Type B pancreatic cell (in vitro differentiated cells): Measurements from ENCODE around the gene SYT4. TPM values are rescaled to one million over a fixed set of nuclear protein-coding genes. Genes with fewer than 3 reads are reported as not detected.
A peak's percentile ranks its signal among the peaks of the same experiment; 100 is the strongest.
"Not testable (repeated sequence)": the region's sequence is repeated elsewhere in the genome, so short reads cannot be mapped to it uniquely, and the experiment has no call there.

Source experiments
- DNase-seq: peaks from one replicate; pipeline ENCODE4 v3.0.0; 2021; ENCODE audit warnings: mixed read lengths; ENCODE audit not compliant: unreplicated experiment; ENCODE audit errors: extremely low spot score
- H3K27ac Mint-ChIP-seq: 2 replicates; pipeline ENCODE4 v1.8.0; 2021; ENCODE audit warnings: mild to moderate bottlenecking, mixed read lengths
- H3K27me3 Mint-ChIP-seq: 2 replicates; pipeline ENCODE4 v1.8.0; 2021; ENCODE audit warnings: mixed read lengths
- H3K36me3 Mint-ChIP-seq: 2 replicates; pipeline ENCODE4 v1.8.0; 2021; ENCODE audit warnings: mixed read lengths
- H3K4me1 Mint-ChIP-seq: one replicate; pipeline ENCODE4 v1.8.0; 2021; ENCODE audit warnings: mixed read lengths; ENCODE audit not compliant: unreplicated experiment
- H3K4me3 Mint-ChIP-seq: 2 replicates; pipeline ENCODE4 v1.8.0; 2021; ENCODE audit warnings: mild to moderate bottlenecking, mixed read lengths
- H3K9me3 Mint-ChIP-seq: 2 replicates; pipeline ENCODE4 v1.8.0; 2021; ENCODE audit warnings: mixed read lengths
- CTCF ChIP-seq: fragments of 200-600 bp; sonication (generic); conservative IDR thresholded peaks from 2 replicates; pipeline ENCODE4 v1.5.0; 2021; ENCODE audit warnings: antibody characterized with exemption, mild to moderate bottlenecking
- long read RNA-seq: library from polyadenylated mRNA; unstranded; transcript quantifications from one replicate; pipeline ENCODE4 v2.0.0, GENCODE V29; 2020
- total RNA-seq: library from RNA; stranded (reverse); gene quantifications from 2 replicates; pipeline ENCODE4 v1.2.1, GENCODE V29; 2021; ENCODE audit warnings: low replicate concordance

The SYT4 gene
- 10.0 and 20.5 TPM in 2 replicates for total RNA-seq
- long read RNA-seq, full-length matches to known transcripts = 16 of 22 reads
- long read RNA-seq, partial matches to known transcripts = 2 of 22 reads
- long read RNA-seq, other reads (novel, unspliced or antisense) = 4 of 22 reads

GRCh38 chr18:43277164-43277600 lies at the start of gene SYT4:
Gene SYT4, minus strand, starts transcription at chr18:43277490. Its CDS starts 209 bp downstream, at chr18:43277281.
- Mint-ChIP-seq H3K27me3 (peaks cover 20% of the 10 kb centered on the region), H3K4me3 (peak within 1 kb of the TSS; percentile 78), H3K9me3 (no peaks in the 10 kb centered on the region), H3K4me1 (peaks cover 6% of the 10 kb centered on the region), H3K27ac (no peak within 1 kb of the TSS), H3K36me3 (no peaks in the 10 kb centered on the region)
- no peak for TF ChIP-seq CTCF
- peak; percentile 74 for DNase-seq

GRCh38 chr18:43322132-43322531 lies 44.8 kb upstream of the SYT4 start:
- Mint-ChIP-seq H3K27me3 (no peaks in the 10 kb centered on the region), H3K4me1 (no peaks in the 10 kb centered on the region), H3K4me3 (no peak overlapping the region), H3K9me3 (no peaks in the 10 kb centered on the region), H3K36me3 (no peaks in the 10 kb centered on the region), H3K27ac (no peak overlapping the region)
- DNase-seq = no peak
- TF ChIP-seq CTCF = no peak

GRCh38 chr18:43314941-43315340 lies 37.7 kb upstream of the SYT4 start:
- Mint-ChIP-seq H3K27me3 (no peaks in the 10 kb centered on the region), H3K36me3 (no peaks in the 10 kb centered on the region), H3K9me3 (no peaks in the 10 kb centered on the region), H3K4me1 (no peaks in the 10 kb centered on the region), H3K27ac (no peak overlapping the region), H3K4me3 (no peak overlapping the region)
- DNase-seq = no peak
- TF ChIP-seq CTCF = no peak

- Mint-ChIP-seq H3K27ac (no peak overlapping the region), H3K27me3 (no peaks in the 10 kb centered on the region), H3K9me3 (no peaks in the 10 kb centered on the region), H3K4me3 (no peak overlapping the region), H3K36me3 (no peaks in the 10 kb centered on the region), H3K4me1 (no peaks in the 10 kb centered on the region)
- TF ChIP-seq CTCF = no peak
- no peak for DNase-seq
Observed at GRCh38 chr18:43312891-43313290, 35.6 kb upstream of the SYT4 start.

GRCh38 chr18:43310239-43310638 lies 32.9 kb upstream of the SYT4 start:
- no peaks in the 10 kb centered on the region for H3K9me3 Mint-ChIP-seq
- H3K36me3 Mint-ChIP-seq = no peaks in the 10 kb centered on the region
- no peaks in the 10 kb centered on the region for H3K27me3 Mint-ChIP-seq
- TF ChIP-seq CTCF = no peak
- H3K4me1 Mint-ChIP-seq = no peaks in the 10 kb centered on the region
- DNase-seq = no peak
- H3K4me3 Mint-ChIP-seq = no peak overlapping the region
- no peak overlapping the region for H3K27ac Mint-ChIP-seq

GRCh38 chr18:43303376-43303775 lies 26.1 kb upstream of the SYT4 start:
- DNase-seq = no peak
- no peaks in the 10 kb centered on the region for H3K27me3 Mint-ChIP-seq
- H3K9me3 Mint-ChIP-seq = no peaks in the 10 kb centered on the region
- H3K27ac Mint-ChIP-seq = no peak overlapping the region
- no peaks in the 10 kb centered on the region for H3K4me1 Mint-ChIP-seq
- H3K4me3 Mint-ChIP-seq = no peak overlapping the region
- TF ChIP-seq CTCF = no peak
- H3K36me3 Mint-ChIP-seq = no peaks in the 10 kb centered on the region

GRCh38 chr18:43286187-43286586 lies 8.9 kb upstream of the SYT4 start:
- H3K27me3 Mint-ChIP-seq, H3K36me3 Mint-ChIP-seq, DNase-seq, H3K9me3 Mint-ChIP-seq, H3K27ac Mint-ChIP-seq, H3K4me3 Mint-ChIP-seq, H3K4me1 Mint-ChIP-seq: not testable (repeated sequence)
